GM23248 (cell line): Measurements from ENCODE around the gene PARVB. TPM values are rescaled to one million over a fixed set of nuclear protein-coding genes. Genes with fewer than 3 reads are reported as not detected.

ENCODE experiments used
- DNase-seq: peaks from one replicate; pipeline ENCODE4 v3.0.0-alpha.2; 2015
- H2AFZ ChIP-seq: fragments of 200-600 bp; sonication (generic); 2 replicates; pipeline ENCODE4 v1.6.1; 2016; ENCODE audit warnings: antibody characterized with exemption
- H3F3A ChIP-seq: fragments of 200-600 bp; sonication (generic); 2 replicates; pipeline ENCODE4 v1.6.1; 2016; ENCODE audit warnings: mild to moderate bottlenecking, antibody characterized with exemption, mixed run types; ENCODE audit not compliant: insufficient read depth
- H3K27ac ChIP-seq: fragments of 200-600 bp; sonication (generic); 2 replicates; pipeline ENCODE4 v1.5.1; 2016; ENCODE audit warnings: mild to moderate bottlenecking
- H3K27me3 ChIP-seq: fragments of 200-600 bp; sonication (generic); replicated peaks from 2 replicates; pipeline ENCODE4 v1.6.1; 2016; ENCODE audit warnings: mild to moderate bottlenecking; ENCODE audit not compliant: insufficient read depth
- H3K36me3 ChIP-seq: fragments of 200-600 bp; sonication (generic); 2 replicates; pipeline ENCODE4 v1.6.1; 2016; ENCODE audit warnings: low read depth, mild to moderate bottlenecking
- H3K4me1 ChIP-seq: fragments of 200-600 bp; sonication (generic); 2 replicates; pipeline ENCODE4 v1.6.1; 2016; ENCODE audit warnings: mild to moderate bottlenecking; ENCODE audit not compliant: insufficient read depth
- H3K4me2 ChIP-seq: fragments of 200-600 bp; sonication (generic); one replicate; pipeline ENCODE4 v1.6.1; 2016; ENCODE audit warnings: mild to moderate bottlenecking; ENCODE audit not compliant: unreplicated experiment
- H3K4me3 ChIP-seq: fragments of 200-600 bp; sonication (generic); 2 replicates; pipeline ENCODE4 v1.5.1; 2016; ENCODE audit warnings: mild to moderate bottlenecking
- H3K79me2 ChIP-seq: fragments of 200-600 bp; sonication (generic); 2 replicates; pipeline ENCODE4 v1.6.1; 2016; ENCODE audit warnings: mild to moderate bottlenecking; ENCODE audit not compliant: insufficient read depth
- H3K9ac ChIP-seq: fragments of 200-600 bp; sonication (generic); 2 replicates; pipeline ENCODE4 v1.6.1; 2016; ENCODE audit warnings: mild to moderate bottlenecking
- H3K9me2 ChIP-seq: fragments of 200-600 bp; sonication (generic); 2 replicates; pipeline ENCODE4 v1.6.1; 2016; ENCODE audit warnings: mixed run types, mild to moderate bottlenecking, moderate library complexity; ENCODE audit not compliant: insufficient read depth
- H3K9me3 ChIP-seq: fragments of 200-600 bp; sonication (generic); one replicate; pipeline ENCODE4 v1.6.1; 2017; ENCODE audit warnings: low read depth
- H4K20me1 ChIP-seq: fragments of 200-600 bp; sonication (generic); 2 replicates; pipeline ENCODE4 v1.6.0; 2016; ENCODE audit not compliant: insufficient read depth
- EZH2 ChIP-seq: fragments of 200-600 bp; sonication (generic); IDR thresholded peaks from 2 replicates; pipeline ENCODE4 v1.6.1; 2018; ENCODE audit warnings: antibody characterized with exemption, mild to moderate bottlenecking; ENCODE audit not compliant: insufficient read depth, poor library complexity, severe bottlenecking
- EZH2phosphoT487 ChIP-seq: fragments of 200-600 bp; sonication (generic); IDR thresholded peaks from 2 replicates; pipeline ENCODE4 v1.6.1; 2018; ENCODE audit warnings: antibody characterized with exemption, moderate library complexity, mild to moderate bottlenecking, low read depth; ENCODE audit not compliant: insufficient read depth
- WGBS, 2 experiments: methylation state at CpG; one replicate each; pipeline ENCODE4 v1.1.6; 2015 to 2017; ENCODE audit warnings: low lambda C conversion rate in 2 of 2, low coverage in 1 of 2; ENCODE audit errors: missing lambda C conversion rate in 2 of 2; 5-methylcytosine and 5-hydroxymethylcytosine counted together
- in situ Hi-C: fragments of 300-500 bp; cut with MboI; formaldehyde crosslinking; loops from 2 replicates; pipeline ENCODE4 v1.15.0; 2020
- polyA plus RNA-seq: library from polyadenylated mRNA; unstranded; fragments of >200 nt; fragmentation: Nextera tagmentation; extraction: Ambion mirVana; gene quantifications from 2 replicates; pipeline ENCODE4 v1.2.1, GENCODE V29; 2016
- total RNA-seq: library from RNA; depleted of rRNA; stranded (reverse); fragments of >200 nt; shearing (Covaris generic); gene quantifications from 2 replicates; pipeline ENCODE4 v1.2.3, GENCODE V29; 2014

PARVB gene
- total and polyA plus RNA-seq, 2 experiments from 2014 or later: 52.6 to 141 TPM

- Histone ChIP-seq H3K9me2 (no peaks in the 10 kb centered on the region), H3F3A (no peaks in the 10 kb centered on the region), H3K4me3 (no peak overlapping the region), H3K4me1 (no peaks in the 10 kb centered on the region), H3K9ac (no peak overlapping the region), H3K9me3 (no peaks in the 10 kb centered on the region), H3K27ac (no peak overlapping the region), H3K4me2 (no peak overlapping the region), H2AFZ (no peak overlapping the region), H3K79me2 (peaks cover 98% of the 10 kb centered on the region), H3K36me3 (0 out of 2 replicates have a peak, but pooled peaks cover 5% of the 10 kb centered on the region), H4K20me1 (no peaks in the 10 kb centered on the region; the same call in 1 of the 2 replicates), H3K27me3 (no peaks in the 10 kb centered on the region)
- 88 to 89% methylated on average over 34 to 35 of the region's 35 CpGs for WGBS, 2 experiments
- DNase-seq: no peak
- TF ChIP-seq EZH2: no peak
- TF ChIP-seq EZH2phosphoT487: no peak
- in situ Hi-C loops: no loop called here
Observed at GRCh38 chr22:44063462-44064371, 39.6 kb downstream of the PARVB start.

GRCh38 chr22:44067033-44067432 is 42.9 kb downstream of the PARVB start:
- Histone ChIP-seq H3K4me1 (no peaks in the 10 kb centered on the region), H3K27me3 (no peaks in the 10 kb centered on the region), H3K27ac (no peak overlapping the region), H3K36me3 (no peaks in the 10 kb centered on the region), H3F3A (no peaks in the 10 kb centered on the region), H3K4me2 (no peak overlapping the region), H3K9me2 (no peaks in the 10 kb centered on the region), H4K20me1 (no peaks in the 10 kb centered on the region; the same call in 1 of the 2 replicates), H3K9ac (no peak overlapping the region), H3K9me3 (no peaks in the 10 kb centered on the region), H3K4me3 (no peak overlapping the region), H3K79me2 (peaks cover 98% of the 10 kb centered on the region), H2AFZ (no peak overlapping the region)
- no peak for DNase-seq
- WGBS, 2 experiments: 99% methylated on average over 5 of the region's 5 CpGs
- no peak for TF ChIP-seq EZH2phosphoT487
- no peak for TF ChIP-seq EZH2
- in situ Hi-C loops: no loop called here

- no peaks in the 10 kb centered on the region for H3K9me2 ChIP-seq
- H3K27ac ChIP-seq: no peak overlapping the region
- DNase-seq: no peak
- no peaks in the 10 kb centered on the region for H3K36me3 ChIP-seq
- no peak overlapping the region for H3K4me3 ChIP-seq
- 86 to 89% methylated on average over 7 to 10 of the region's 10 CpGs for WGBS, 2 experiments
- no peaks in the 10 kb centered on the region for H3F3A ChIP-seq
- TF ChIP-seq EZH2: no peak
- no peak for TF ChIP-seq EZH2phosphoT487
- peaks cover 98% of the 10 kb centered on the region for H3K79me2 ChIP-seq
- H3K4me1 ChIP-seq: no peaks in the 10 kb centered on the region
- H2AFZ ChIP-seq: no peak overlapping the region
- H3K4me2 ChIP-seq: no peak overlapping the region
- H3K27me3 ChIP-seq: no peaks in the 10 kb centered on the region
- H3K9me3 ChIP-seq: no peaks in the 10 kb centered on the region
- H4K20me1 ChIP-seq: no peaks in the 10 kb centered on the region; the same call in 1 of the 2 replicates
- no peak overlapping the region for H3K9ac ChIP-seq
- in situ Hi-C loops: no loop called here
Observed at GRCh38 chr22:44067901-44068300, 43.8 kb downstream of the PARVB start.

- in situ Hi-C loops: no loop called here
- WGBS, 2 experiments: 81 to 84% methylated on average over 30 of the region's 30 CpGs
- H3K4me3 ChIP-seq: no peak overlapping the region
- H3F3A ChIP-seq: no peaks in the 10 kb centered on the region
- H3K79me2 ChIP-seq: peaks cover 98% of the 10 kb centered on the region
- no peaks in the 10 kb centered on the region; the same call in 1 of the 2 replicates for H4K20me1 ChIP-seq
- no peaks in the 10 kb centered on the region for H3K4me1 ChIP-seq
- H3K9ac ChIP-seq: no peak overlapping the region
- H3K9me3 ChIP-seq: no peaks in the 10 kb centered on the region
- DNase-seq: no peak
- no peaks in the 10 kb centered on the region for H3K27me3 ChIP-seq
- no peak for TF ChIP-seq EZH2phosphoT487
- TF ChIP-seq EZH2: no peak
- no peak overlapping the region for H2AFZ ChIP-seq
- H3K36me3 ChIP-seq: no peaks in the 10 kb centered on the region
- no peak overlapping the region for H3K4me2 ChIP-seq
- no peaks in the 10 kb centered on the region for H3K9me2 ChIP-seq
- H3K27ac ChIP-seq: no peak overlapping the region
Observed at GRCh38 chr22:44068422-44069191, 44.5 kb downstream of the PARVB start.
